GM13976 (cell line): Measurements from ENCODE around the gene LENG9.
"Not testable (repeated sequence)": the region's sequence is repeated elsewhere in the genome, so short reads cannot be mapped to it uniquely, and the experiment has no call there.

Experiments used
- DNase-seq: peaks from one replicate; pipeline ENCODE4 v3.0.0; 2012; ENCODE audit warnings: low spot score
- in situ Hi-C: fragments of 300-500 bp; cut with MboI; formaldehyde crosslinking; loops from one replicate; pipeline ENCODE4 v1.12.0; 2022; ENCODE audit warnings: low sequenced_read_pairs, mixed read lengths, inconsistent platforms; ENCODE audit not compliant: unreplicated experiment
- TF ChIP-seq, protein P1 (sequence below): IDR thresholded peaks from 2 replicates; pipeline ENCODE4 v1.5.1; 2012; ENCODE audit warnings: borderline replicate concordance, mild to moderate bottlenecking; ENCODE audit not compliant: insufficient read depth; ENCODE audit errors: extremely low read depth, missing control alignments, control extremely low read depth

The LENG9 gene

DNA sequence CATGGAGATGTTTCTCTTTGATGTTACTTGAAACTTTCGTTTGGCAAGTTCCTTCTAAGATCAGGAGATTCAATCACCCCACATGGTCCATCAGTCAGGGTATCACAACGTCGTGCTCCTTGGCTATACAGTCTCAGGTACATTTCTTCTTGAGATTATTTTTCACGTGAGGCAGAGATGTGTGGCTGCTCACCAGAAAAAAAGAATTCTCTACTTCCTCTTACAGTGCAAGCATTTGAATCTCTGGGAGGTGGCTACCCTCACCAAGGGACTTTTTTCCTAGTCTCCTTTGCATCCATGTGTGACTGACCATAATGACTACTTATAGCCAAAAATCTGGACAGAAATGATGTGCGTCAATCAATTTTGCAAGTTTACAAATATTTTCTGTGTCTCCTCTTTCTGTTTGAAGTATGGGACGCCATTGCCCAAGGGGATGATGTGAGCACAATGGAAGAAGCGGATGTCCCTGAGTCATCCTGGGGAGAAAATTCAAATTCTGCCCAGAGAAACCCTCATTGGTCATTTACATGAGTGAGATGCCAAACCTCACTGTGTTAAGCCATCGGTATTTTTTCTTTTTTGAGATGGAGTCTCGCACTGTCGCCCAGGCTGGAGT is 30.5 kb upstream of the LENG9 start:
- DNase-seq, result no peak
- TF ChIP-seq, protein P1, sequence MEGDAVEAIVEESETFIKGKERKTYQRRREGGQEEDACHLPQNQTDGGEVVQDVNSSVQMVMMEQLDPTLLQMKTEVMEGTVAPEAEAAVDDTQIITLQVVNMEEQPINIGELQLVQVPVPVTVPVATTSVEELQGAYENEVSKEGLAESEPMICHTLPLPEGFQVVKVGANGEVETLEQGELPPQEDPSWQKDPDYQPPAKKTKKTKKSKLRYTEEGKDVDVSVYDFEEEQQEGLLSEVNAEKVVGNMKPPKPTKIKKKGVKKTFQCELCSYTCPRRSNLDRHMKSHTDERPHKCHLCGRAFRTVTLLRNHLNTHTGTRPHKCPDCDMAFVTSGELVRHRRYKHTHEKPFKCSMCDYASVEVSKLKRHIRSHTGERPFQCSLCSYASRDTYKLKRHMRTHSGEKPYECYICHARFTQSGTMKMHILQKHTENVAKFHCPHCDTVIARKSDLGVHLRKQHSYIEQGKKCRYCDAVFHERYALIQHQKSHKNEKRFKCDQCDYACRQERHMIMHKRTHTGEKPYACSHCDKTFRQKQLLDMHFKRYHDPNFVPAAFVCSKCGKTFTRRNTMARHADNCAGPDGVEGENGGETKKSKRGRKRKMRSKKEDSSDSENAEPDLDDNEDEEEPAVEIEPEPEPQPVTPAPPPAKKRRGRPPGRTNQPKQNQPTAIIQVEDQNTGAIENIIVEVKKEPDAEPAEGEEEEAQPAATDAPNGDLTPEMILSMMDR, result no peak
- in situ Hi-C loops, result loop anchor here (25.0 kb wide), 2 partner anchors 168 to 418 kb away; partner anchors contain the start of genes LILRB4 and NCR1

DNA sequence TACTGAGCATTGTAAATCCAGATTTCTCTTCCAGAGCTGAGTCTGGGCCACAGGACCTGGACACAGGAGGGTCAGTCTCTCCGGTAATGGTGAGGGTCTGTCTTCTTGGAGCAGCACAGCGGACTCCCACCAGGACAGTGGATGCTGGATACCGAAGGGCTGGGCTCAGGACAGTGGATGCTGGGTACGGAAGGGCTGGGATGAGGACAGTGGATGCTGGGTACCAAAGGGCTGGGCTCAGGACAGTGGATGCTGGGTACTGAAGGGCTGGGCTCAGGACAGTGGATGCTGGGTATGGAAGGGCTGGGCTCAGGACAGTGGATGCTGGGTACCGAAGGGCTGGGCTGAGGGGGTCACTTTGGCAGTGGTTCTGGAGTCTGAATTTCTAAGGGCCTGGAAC is 29.5 kb upstream of the LENG9 start:
- DNase-seq, result not testable (repeated sequence)
- in situ Hi-C loops, result loop anchor here (25.0 kb wide), 2 partner anchors 169 to 419 kb away; partner anchors contain the start of genes LILRB4 and NCR1

DNA sequence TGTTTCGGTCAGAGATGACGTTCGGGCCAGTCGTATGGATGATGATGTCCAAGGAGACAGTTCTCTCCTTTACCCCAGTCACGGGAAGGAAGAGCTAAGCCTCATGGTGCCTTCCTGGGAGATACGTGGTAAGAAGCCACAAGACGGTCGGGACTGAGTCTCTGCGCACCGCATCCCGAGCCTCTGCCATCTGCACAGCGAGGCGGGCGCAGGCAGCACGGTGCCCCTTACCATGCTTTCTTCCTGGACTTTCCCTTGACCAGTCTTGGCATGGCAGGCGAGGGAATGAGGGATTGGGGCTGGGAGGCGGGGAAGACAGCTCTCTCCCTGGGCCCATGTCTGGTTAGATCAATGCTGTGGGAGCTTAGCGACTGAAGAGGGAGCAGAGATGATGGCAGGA is 29.0 kb upstream of the LENG9 start:
- DNase-seq, result no peak
- TF ChIP-seq, protein P1, result no peak
- in situ Hi-C loops, result loop anchor here (25.0 kb wide), 2 partner anchors 170 to 420 kb away; partner anchors contain the start of genes LILRB4 and NCR1

DNA sequence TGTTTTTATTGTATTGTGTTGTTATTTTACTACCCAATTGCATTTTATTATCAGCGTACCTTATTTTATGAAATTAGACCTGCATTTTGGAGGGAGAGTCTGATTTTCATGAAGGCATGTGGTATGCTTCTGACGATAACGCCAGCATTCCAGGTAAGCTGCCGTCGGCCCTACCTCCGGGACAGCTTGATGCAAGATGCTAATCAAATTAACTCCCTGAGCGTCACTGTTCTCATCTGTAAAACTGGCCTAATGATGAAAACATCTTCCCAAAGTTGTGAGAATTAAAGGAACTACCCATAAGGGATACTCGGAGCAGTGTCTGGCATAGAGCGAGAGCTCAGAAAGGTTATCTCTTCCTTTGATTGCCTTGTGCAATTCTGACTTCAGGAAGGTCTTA is 26.2 kb upstream of the LENG9 start:
- TF ChIP-seq, protein P1, result no peak
- in situ Hi-C loops, result loop anchor here (25.0 kb wide), 2 partner anchors 173 to 423 kb away; partner anchors contain the start of genes LILRB4 and NCR1
- no peak for DNase-seq

DNA sequence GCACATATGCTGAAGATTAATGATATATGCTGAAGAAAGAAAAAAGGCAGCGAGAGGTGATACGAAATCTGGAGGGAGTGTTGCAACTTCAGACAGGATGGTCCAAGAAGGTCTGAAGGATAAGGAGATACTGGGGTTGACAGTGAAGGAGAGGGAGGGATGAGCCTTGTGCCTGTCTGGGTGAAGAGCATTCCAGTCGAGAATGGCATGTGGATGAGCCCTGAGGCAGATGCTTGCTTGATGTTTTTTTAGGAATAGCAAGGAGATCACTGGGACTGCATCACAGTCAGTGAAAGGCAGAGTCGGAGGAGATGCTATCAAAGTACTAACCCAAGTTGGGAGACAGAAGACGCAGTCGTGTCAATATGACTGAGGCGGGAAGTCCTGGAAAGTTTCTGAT is 25.8 kb upstream of the LENG9 start:
- TF ChIP-seq, protein P1, result no peak
- no peak for DNase-seq
- in situ Hi-C loops, result loop anchor here (25.0 kb wide), 2 partner anchors 173 to 423 kb away; partner anchors contain the start of genes LILRB4 and NCR1

DNA sequence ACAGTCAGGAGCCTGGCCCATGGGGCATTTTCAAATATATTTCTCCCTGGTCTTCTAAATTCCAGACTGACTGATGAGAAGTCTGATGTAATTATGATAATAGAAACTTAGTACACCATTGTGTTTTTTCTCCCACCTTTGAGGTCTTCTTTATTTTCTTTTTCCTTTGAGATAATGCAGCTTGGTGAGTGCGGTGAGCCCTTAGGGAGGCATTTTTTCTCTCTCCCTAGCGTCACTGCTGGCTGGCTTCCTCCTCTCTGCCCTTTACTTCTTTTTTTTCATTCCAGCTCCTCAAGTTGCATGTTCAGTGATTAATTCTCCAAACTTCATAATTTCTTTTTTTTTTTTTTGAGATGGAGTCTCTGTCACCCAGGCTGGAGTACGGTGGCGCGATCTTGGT is 22.3 kb upstream of the LENG9 start:
- TF ChIP-seq, protein P1, result no peak
- in situ Hi-C loops, result loop anchor here (25.0 kb wide), 2 partner anchors 176 to 426 kb away; partner anchors contain the start of genes LILRB4 and NCR1
- DNase-seq, result no peak

DNA sequence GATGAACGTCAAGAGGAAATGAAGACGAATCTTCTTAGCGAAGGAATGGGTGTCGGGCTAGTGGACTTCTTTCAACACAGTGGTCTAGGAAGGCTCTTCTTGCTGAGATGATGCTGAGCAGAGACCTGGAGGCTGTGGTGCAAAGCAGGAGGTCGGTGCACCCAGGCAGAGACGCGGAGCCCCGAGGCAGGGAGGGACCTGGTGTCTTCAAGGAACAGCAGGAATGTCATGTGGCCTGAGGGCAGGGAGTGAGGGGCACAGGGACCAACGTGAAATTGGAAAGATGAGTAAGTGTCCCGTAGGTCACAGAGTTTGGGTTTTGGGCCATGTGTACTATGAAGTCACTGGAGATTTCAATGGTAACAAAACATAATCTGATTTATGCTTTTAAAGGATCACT is 20.9 kb upstream of the LENG9 start:
- in situ Hi-C loops, result loop anchor here (25.0 kb wide), 2 partner anchors 178 to 428 kb away; partner anchors contain the start of genes LILRB4 and NCR1
- TF ChIP-seq, protein P1, result no peak
- DNase-seq, result no peak
